Spleen (tissue), 7 donors: ENCODE results near the gene HIPK2.

Source experiments
- POLR2A ChIP-seq, 3 donors: fragments of 450-650 bp; IDR thresholded peaks; one replicate each; pipeline ENCODE4 v1.5.1; 2017; ENCODE audit warnings: antibody characterized with exemption in 3 of 3, mild to moderate bottlenecking in 1 of 3
- TF ChIP-seq, protein P1 (sequence below), 11 experiments: fragments of 200-600 bp in 7 of 11; fragments of 450-650 bp in 4 of 11; sonication (generic) in 4 of 11; IDR thresholded peaks in 8 of 11; conservative IDR thresholded peaks in 3 of 11; 1 replicate in 7 of 11; 2 replicates in 4 of 11; pipeline versions ENCODE4 v1.4.0 to v1.8.0; 2016 to 2021; ENCODE audit warnings: antibody characterized with exemption in 11 of 11, inconsistent platforms in 4 of 11, mild to moderate bottlenecking in 1 of 11
- donor health status: DM: no; HTN: no; CAD: no; lungs with moderate emphysema.
- donor health status: DM: no; HTN: no; CAD: no.
- donor health status: DM: no; HTN: no; CAD: no.

DNA sequence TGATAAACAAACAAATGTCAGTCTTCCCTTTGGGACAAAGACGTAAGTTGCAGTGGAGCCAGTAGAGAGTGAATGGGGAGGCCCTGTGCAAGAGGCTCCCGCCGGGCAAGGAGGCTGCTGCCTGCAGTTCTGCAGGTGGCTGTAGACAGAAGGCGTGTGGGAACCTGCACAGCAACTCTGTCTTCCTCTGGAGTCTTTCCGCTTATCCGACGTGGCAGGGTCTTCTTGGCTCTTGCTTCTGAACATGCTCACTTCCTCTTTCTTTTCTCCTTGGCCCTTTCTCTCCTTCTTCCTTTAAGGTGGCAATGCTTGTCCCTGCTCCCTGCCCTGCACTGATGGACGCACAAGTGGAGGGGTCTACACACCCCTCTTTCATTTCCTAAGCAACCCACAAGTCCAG lies 122.5 kb downstream of the HIPK2 start:
- TF ChIP-seq, protein P1, sequence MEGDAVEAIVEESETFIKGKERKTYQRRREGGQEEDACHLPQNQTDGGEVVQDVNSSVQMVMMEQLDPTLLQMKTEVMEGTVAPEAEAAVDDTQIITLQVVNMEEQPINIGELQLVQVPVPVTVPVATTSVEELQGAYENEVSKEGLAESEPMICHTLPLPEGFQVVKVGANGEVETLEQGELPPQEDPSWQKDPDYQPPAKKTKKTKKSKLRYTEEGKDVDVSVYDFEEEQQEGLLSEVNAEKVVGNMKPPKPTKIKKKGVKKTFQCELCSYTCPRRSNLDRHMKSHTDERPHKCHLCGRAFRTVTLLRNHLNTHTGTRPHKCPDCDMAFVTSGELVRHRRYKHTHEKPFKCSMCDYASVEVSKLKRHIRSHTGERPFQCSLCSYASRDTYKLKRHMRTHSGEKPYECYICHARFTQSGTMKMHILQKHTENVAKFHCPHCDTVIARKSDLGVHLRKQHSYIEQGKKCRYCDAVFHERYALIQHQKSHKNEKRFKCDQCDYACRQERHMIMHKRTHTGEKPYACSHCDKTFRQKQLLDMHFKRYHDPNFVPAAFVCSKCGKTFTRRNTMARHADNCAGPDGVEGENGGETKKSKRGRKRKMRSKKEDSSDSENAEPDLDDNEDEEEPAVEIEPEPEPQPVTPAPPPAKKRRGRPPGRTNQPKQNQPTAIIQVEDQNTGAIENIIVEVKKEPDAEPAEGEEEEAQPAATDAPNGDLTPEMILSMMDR (IDR thresholded peaks at IDR 0.05 in 8 of 11, conservative IDR thresholded peaks at IDR 0.05 in 3 of 11): no peak
- no peak for TF ChIP-seq POLR2A (IDR thresholded peaks at IDR 0.05)
